HCT116 (cell line): Measurements from ENCODE around the gene HIVEP2. TPM values are rescaled to one million over a fixed set of nuclear protein-coding genes. Genes with fewer than 3 reads are reported as not detected.

ENCODE experiments used
- ATAC-seq: fragments of 200-7000 bp; cut with Tn5 transposase; 2 replicates; pipeline ENCODE4 v1.9.1; 2020; ENCODE audit warnings: mild to moderate bottlenecking, moderate library complexity
- BruUV-seq: library from RNA; stranded (reverse); fragments of 400-500 nt; replicated peaks from 2 replicates; lab custom pipeline; 2021; lab: Mats Ljungman, UMichigan
- CTCF ChIA-PET: fragments of 300-600 bp; sonication (Branson Sonifier 250); formaldehyde crosslinking; loops from one replicate; lab custom pipeline; 2021; ENCODE audit warnings: antibody characterized with exemption; lab: Charles Lee
- POLR2A ChIA-PET: fragments of 300-600, 350-600 bp; sonication (Branson Sonifier 250); formaldehyde crosslinking; loops from one replicate; lab custom pipeline; 2021; ENCODE audit warnings: antibody characterized with exemption; lab: Charles Lee
- RAD21 ChIA-PET, 2 experiments: fragments of 300-600 bp; sonication (Branson Sonifier 250); formaldehyde crosslinking; loops; one replicate each; lab custom pipeline; 2023; ENCODE audit warnings: low total read pairs in 2 of 2; ENCODE audit not compliant: uncharacterized antibody in 2 of 2, unreplicated experiment in 2 of 2, low non-redundant PET in 1 of 2; lab: Charles Lee
- DNase-seq: peaks from one replicate; pipeline ENCODE4 v3.0.0-alpha.2; 2010; ENCODE audit warnings: low read depth, low spot score
- H2AFZ ChIP-seq: fragments of 200-600 bp; shearing (Covaris generic), sonication (generic); 2 replicates; pipeline ENCODE4 v1.6.1; 2017; ENCODE audit warnings: low read depth, mixed run types, mixed read lengths, antibody characterized with exemption, low read length; ENCODE audit not compliant: poor library complexity, severe bottlenecking
- H3K27ac ChIP-seq: 2 replicates; pipeline ENCODE4 v1.5.1; 2012; ENCODE audit warnings: low read depth, low read length
- H3K27me3 ChIP-seq: fragments of 200-600 bp; sonication (generic); 2 replicates; pipeline ENCODE4 v1.6.1; 2016; ENCODE audit warnings: mixed run types, low read length, mixed read lengths; ENCODE audit not compliant: insufficient read depth
- H3K36me3 ChIP-seq, 2 experiments: fragments of 200-500 bp in 1 of 2; fragments of 200-600 bp in 1 of 2; sonication (Bioruptor generic) in 1 of 2; sonication (generic) in 1 of 2; 2 replicates each; pipeline versions ENCODE4 v1.5.1 to v1.6.1; 2014 to 2016; ENCODE audit warnings: low read length in 2 of 2, inconsistent platforms in 1 of 2, mixed read lengths in 1 of 2, mixed run types in 1 of 2; ENCODE audit not compliant: insufficient read depth in 2 of 2, control insufficient read depth in 1 of 2
- H3K4me1 ChIP-seq, 2 experiments: fragments of 200-600 bp in 1 of 2; sonication (generic) in 1 of 2; 2 replicates each; pipeline versions ENCODE4 v1.5.1 to v1.6.1; 2012 to 2017; ENCODE audit warnings: low read length in 2 of 2, inconsistent platforms in 1 of 2, mild to moderate bottlenecking in 1 of 2, mixed read lengths in 1 of 2, mixed run types in 1 of 2, moderate library complexity in 1 of 2; ENCODE audit not compliant: insufficient read depth in 2 of 2, control insufficient read depth in 1 of 2
- H3K4me2 ChIP-seq: fragments of 200-600 bp; sonication (generic); 2 replicates; pipeline ENCODE4 v1.6.1; 2017; ENCODE audit warnings: mixed run types, low read length, mixed read lengths
- H3K4me3 ChIP-seq, 2 experiments: fragments of 200-600 bp in 1 of 2; sonication (generic) in 1 of 2; replicated peaks in 1 of 2; 2 replicates each; pipeline ENCODE4 v1.5.1; 2011 to 2016; ENCODE audit warnings: low read length in 2 of 2, control low read depth in 1 of 2, low read depth in 1 of 2, mild to moderate bottlenecking in 1 of 2, mixed read lengths in 1 of 2, mixed run types in 1 of 2
- H3K79me2 ChIP-seq: fragments of 200-600 bp; sonication (generic); 2 replicates; pipeline ENCODE4 v1.6.1; 2017; ENCODE audit warnings: mild to moderate bottlenecking, mixed run types, low read length, moderate library complexity, mixed read lengths; ENCODE audit not compliant: insufficient read depth
- H3K9ac ChIP-seq: fragments of 200-600 bp; sonication (generic); 2 replicates; pipeline ENCODE4 v1.6.1; 2016; ENCODE audit warnings: low read length, mixed read lengths
- H3K9me2 ChIP-seq: fragments of 200-600 bp; sonication (generic), shearing (Covaris generic); 2 replicates; pipeline ENCODE4 v1.6.1; 2017; ENCODE audit warnings: mixed run types, mild to moderate bottlenecking, moderate library complexity; ENCODE audit not compliant: insufficient read depth
- H3K9me3 ChIP-seq, 2 experiments: fragments of 200-500 bp in 1 of 2; fragments of 200-600 bp in 1 of 2; sonication (Bioruptor generic) in 1 of 2; sonication (generic) in 1 of 2; 2 replicates each; pipeline ENCODE4 v1.6.1; 2014 to 2017; ENCODE audit warnings: low read length in 2 of 2, mixed read lengths in 2 of 2, inconsistent platforms in 1 of 2, low read depth in 1 of 2, mild to moderate bottlenecking in 1 of 2, mixed run types in 1 of 2, moderate library complexity in 1 of 2; ENCODE audit not compliant: control insufficient read depth in 1 of 2, insufficient read depth in 1 of 2
- H4K20me1 ChIP-seq: fragments of 200-600 bp; sonication (generic), shearing (Covaris generic); 2 replicates; pipeline ENCODE4 v1.6.1; 2017; ENCODE audit warnings: mixed run types, mild to moderate bottlenecking, moderate library complexity; ENCODE audit not compliant: insufficient read depth
- CEBPB ChIP-seq: IDR thresholded peaks from 2 replicates; pipeline ENCODE4 v1.6.1; 2012; ENCODE audit warnings: low read depth
- CTCF ChIP-seq, 3 experiments: fragments of 200-600 bp in 1 of 3; sonication (generic) in 1 of 3; IDR thresholded peaks in 2 of 3; conservative IDR thresholded peaks in 1 of 3; 2 replicates each; pipeline ENCODE4 v1.5.1; 2012 to 2017; ENCODE audit warnings: low read depth in 2 of 3, low read length in 2 of 3, antibody characterized with exemption in 1 of 3, borderline replicate concordance in 1 of 3, control low read depth in 1 of 3, mild to moderate bottlenecking in 1 of 3, mixed read lengths in 1 of 3, mixed run types in 1 of 3, moderate library complexity in 1 of 3; ENCODE audit not compliant: insufficient read depth in 1 of 3
- EZH2 ChIP-seq: fragments of 200-600 bp; sonication (generic); IDR thresholded peaks from 2 replicates; pipeline ENCODE4 v1.6.1; 2017; ENCODE audit warnings: antibody characterized with exemption, mixed run types
- EZH2phosphoT487 ChIP-seq: fragments of 200-600 bp; IDR thresholded peaks from 2 replicates; pipeline ENCODE4 v1.6.1; 2018; ENCODE audit warnings: antibody characterized with exemption, borderline replicate concordance
- MAX ChIP-seq: IDR thresholded peaks from 2 replicates; pipeline ENCODE4 v1.6.1; 2012
- POLR2A ChIP-seq: IDR thresholded peaks from 2 replicates; pipeline ENCODE4 v1.7.0; 2011; ENCODE audit warnings: borderline replicate concordance; ENCODE audit not compliant: insufficient read depth, insufficient read length; ENCODE audit errors: extremely low read depth
- RAD21 ChIP-seq: IDR thresholded peaks from 2 replicates; pipeline ENCODE4 v1.6.1; 2012; ENCODE audit warnings: low read depth, mild to moderate bottlenecking
- REST ChIP-seq: IDR thresholded peaks from 2 replicates; pipeline ENCODE4 v1.6.1; 2012; ENCODE audit warnings: low read depth
- SIN3A ChIP-seq: IDR thresholded peaks from 2 replicates; pipeline ENCODE4 v1.6.1; 2012; ENCODE audit warnings: low read depth
- SP1 ChIP-seq: IDR thresholded peaks from 2 replicates; pipeline ENCODE4 v1.6.1; 2012; ENCODE audit warnings: low read depth
- YY1 ChIP-seq: IDR thresholded peaks from 2 replicates; pipeline ENCODE4 v1.6.1; 2011; ENCODE audit warnings: low read length, low read depth, moderate library complexity, mild to moderate bottlenecking; ENCODE audit not compliant: insufficient replicate concordance; ENCODE audit errors: extremely low read depth
- ZBTB33 ChIP-seq: IDR thresholded peaks from 2 replicates; pipeline ENCODE4 v1.6.1; 2011; ENCODE audit warnings: mild to moderate bottlenecking, low read length, moderate library complexity; ENCODE audit not compliant: insufficient replicate concordance; ENCODE audit errors: extremely low read depth
- ZFX ChIP-seq: fragments of 450-650 bp; IDR thresholded peaks from 2 replicates; pipeline ENCODE4 v1.6.1; 2017
- ZNF274 ChIP-seq: fragments of 200-500 bp; sonication (Bioruptor generic); IDR thresholded peaks from 2 replicates; pipeline ENCODE4 v1.6.1; 2014; ENCODE audit warnings: mild to moderate bottlenecking, low read depth, low read length, inconsistent platforms
- intact Hi-C: fragments of 100-400 bp; cut with micrococcal nuclease; formaldehyde crosslinking; loops from 2 replicates; pipeline ENCODE4 v1.10.0; 2022
- total RNA-seq: library from RNA; stranded (reverse); gene quantifications from one replicate; pipeline ENCODE4 v1.2.1, GENCODE V29; 2021; ENCODE audit not compliant: unreplicated experiment

Gene HIVEP2
- total RNA-seq, 1 experiment from 2014 or later: 8.1 TPM

GRCh38 chr6:142918339-142919042 lies 26.5 kb downstream of the HIVEP2 start (continued):
- TF ChIP-seq ZBTB33 (no peak), EZH2phosphoT487 (no peak), RAD21 (no peak)

- DNase-seq: no peak
- no peak overlapping the region for H3K27ac ChIP-seq
- ChIA-PET POLR2A (no interaction called here), RAD21 (no interaction called here)
- no peak for ATAC-seq
- no peak overlapping the region for H3K9ac ChIP-seq
- no peaks in the 10 kb centered on the region for H4K20me1 ChIP-seq
- no peaks in the 10 kb centered on the region for H3K9me3 ChIP-seq
- H3K9me2 ChIP-seq: no peaks in the 10 kb centered on the region
- no peaks in the 10 kb centered on the region for H3K79me2 ChIP-seq
- no peaks in the 10 kb centered on the region for H3K36me3 ChIP-seq
- no peak for TF ChIP-seq CEBPB
- no peak for TF ChIP-seq REST
- no peak for TF ChIP-seq SP1
- TF ChIP-seq POLR2A: no peak
- no peak for TF ChIP-seq ZFX
- no peak for TF ChIP-seq ZBTB33
- TF ChIP-seq CTCF (IDR thresholded peaks at IDR 0.05 in 2 of 3, conservative IDR thresholded peaks at IDR 0.05 in 1 of 3; ENCODE audit: borderline replicate concordance in 1 of 3, insufficient read depth in 1 of 3, low read depth in 2 of 3, low read length in 2 of 3): no peak
- no peak for TF ChIP-seq MAX
- TF ChIP-seq ZNF274: no peak
- TF ChIP-seq SIN3A: no peak
- no peak for TF ChIP-seq EZH2phosphoT487
- TF ChIP-seq YY1: no peak
- TF ChIP-seq EZH2: no peak
- TF ChIP-seq, all 23 proteins: peak for 0
- no peak overlapping the region for H3K4me2 ChIP-seq
- no peaks in the 10 kb centered on the region for H3K4me1 ChIP-seq
- no peak overlapping the region for H2AFZ ChIP-seq
- intact Hi-C loops: no loop called here
- BruUV-seq: no TSS peak
- CTCF ChIA-PET: no interaction called here
- no peaks in the 10 kb centered on the region for H3K27me3 ChIP-seq
- no peak overlapping the region for H3K4me3 ChIP-seq
These were observed 28.1 kb downstream of the HIVEP2 start for GRCh38 chr6:142916881-142917280.
